SJCRH30 (cell line): ENCODE data around the gene RETSAT. TPM values are rescaled to one million over a fixed set of nuclear protein-coding genes. Genes with fewer than 3 reads are reported as not detected.

Experiments
- DNase-seq, 2 experiments: peaks; one replicate each; pipeline ENCODE4 v3.0.0-alpha.2; 2015 to 2020
- H3K27ac ChIP-seq: fragments of 250-450 bp; sonication (Bioruptor Pico); 2 replicates; pipeline ENCODE4 v1.5.1; 2020; ENCODE audit warnings: mild to moderate bottlenecking, moderate library complexity
- H3K27me3 ChIP-seq: fragments of 250-450 bp; sonication (Bioruptor Pico); 2 replicates; pipeline ENCODE4 v1.5.1; 2020; ENCODE audit warnings: mild to moderate bottlenecking, moderate library complexity
- H3K36me3 ChIP-seq: fragments of 250-450 bp; sonication (Bioruptor Pico); 2 replicates; pipeline ENCODE4 v1.5.1; 2020; ENCODE audit warnings: mild to moderate bottlenecking, moderate library complexity
- H3K4me1 ChIP-seq: fragments of 250-450 bp; sonication (Bioruptor Pico); 2 replicates; pipeline ENCODE4 v1.5.1; 2020; ENCODE audit warnings: mild to moderate bottlenecking, moderate library complexity
- H3K4me3 ChIP-seq: fragments of 250-450 bp; sonication (Bioruptor Pico); 2 replicates; pipeline ENCODE4 v1.5.1; 2020; ENCODE audit warnings: mild to moderate bottlenecking, moderate library complexity
- H3K9me3 ChIP-seq: fragments of 250-450 bp; sonication (Bioruptor Pico); replicated peaks from 2 replicates; pipeline ENCODE4 v1.5.1; 2020; ENCODE audit warnings: mild to moderate bottlenecking, moderate library complexity
- total RNA-seq: library from RNA; depleted of rRNA; stranded (reverse); fragments of >200 nt; shearing (Covaris generic); gene quantifications from 2 replicates; pipeline ENCODE4 v1.2.3, GENCODE V29; 2014; rRNA removed

The RETSAT gene
- total RNA-seq, result 9.3 and 11.0 TPM in 2 replicates

GRCh38 chr2:85354286-85355072, at the start of gene RETSAT, which contains the start of gene ELMOD3:
RETSAT (minus strand) TSS chr2:85354528; CDS start chr2:85354507, 21 bp downstream.
ELMOD3 (plus strand) TSS chr2:85354769; CDS start chr2:85357199, 2,430 bp downstream.
- H3K27ac ChIP-seq, result peak within 1 kb of the TSS; percentile 49
- H3K4me1 ChIP-seq, result peaks cover 3% of the 10 kb centered on the region; the same call in 1 of the 2 replicates
- no peaks in the 10 kb centered on the region for H3K9me3 ChIP-seq
- peaks cover 10% of the 10 kb centered on the region; the same call in 1 of the 2 replicates for H3K36me3 ChIP-seq
- no peaks in the 10 kb centered on the region for H3K27me3 ChIP-seq
- peak; percentile 99 to 100 for DNase-seq
- peak within 1 kb of the TSS; percentile 81 for H3K4me3 ChIP-seq

- Histone ChIP-seq H3K4me1 (no peaks in the 10 kb centered on the region), H3K4me3 (no peak overlapping the region), H3K27me3 (no peaks in the 10 kb centered on the region), H3K9me3 (peaks cover 14% of the 10 kb centered on the region), H3K27ac (no peak overlapping the region), H3K36me3 (no peaks in the 10 kb centered on the region)
- DNase-seq, result no peak
These were observed 47.5 kb upstream of the RETSAT start for GRCh38 chr2:85401844-85402243.

GRCh38 chr2:85401464-85401805, 47.1 kb upstream of the RETSAT start:
- no peak overlapping the region for H3K27ac ChIP-seq
- H3K9me3 ChIP-seq, result peaks cover 14% of the 10 kb centered on the region
- no peaks in the 10 kb centered on the region for H3K36me3 ChIP-seq
- DNase-seq, result no peak
- no peak overlapping the region for H3K4me3 ChIP-seq
- H3K27me3 ChIP-seq, result no peaks in the 10 kb centered on the region
- H3K4me1 ChIP-seq, result no peaks in the 10 kb centered on the region

GRCh38 chr2:85400541-85401463, 46.5 kb upstream of the RETSAT start:
- Histone ChIP-seq H3K4me3 (no peak overlapping the region), H3K9me3 (peaks cover 14% of the 10 kb centered on the region)
- DNase-seq, result no peak

GRCh38 chr2:85400023-85400422, 45.7 kb upstream of the RETSAT start:
- Histone ChIP-seq H3K4me3 (no peak overlapping the region), H3K36me3 (no peaks in the 10 kb centered on the region), H3K4me1 (no peaks in the 10 kb centered on the region), H3K27ac (no peak overlapping the region), H3K27me3 (no peaks in the 10 kb centered on the region), H3K9me3 (peaks cover 14% of the 10 kb centered on the region)
- DNase-seq, result no peak

More at GRCh38 chr2:85400541-85401463, 46.5 kb upstream of the RETSAT start:
- Histone ChIP-seq H3K27ac (no peak overlapping the region), H3K27me3 (no peaks in the 10 kb centered on the region), H3K4me1 (no peaks in the 10 kb centered on the region), H3K36me3 (no peaks in the 10 kb centered on the region)

- Histone ChIP-seq H3K27me3 (no peaks in the 10 kb centered on the region), H3K4me3 (no peak overlapping the region), H3K4me1 (no peaks in the 10 kb centered on the region), H3K9me3 (peaks cover 12% of the 10 kb centered on the region), H3K36me3 (no peaks in the 10 kb centered on the region), H3K27ac (no peak overlapping the region)
- no peak for DNase-seq
These were observed 44.8 kb upstream of the RETSAT start for GRCh38 chr2:85399183-85399455.

GRCh38 chr2:85398426-85399182, 44.3 kb upstream of the RETSAT start:
- Histone ChIP-seq H3K4me1 (no peaks in the 10 kb centered on the region), H3K9me3 (peaks cover 8% of the 10 kb centered on the region), H3K4me3 (no peak overlapping the region), H3K36me3 (no peaks in the 10 kb centered on the region), H3K27ac (no peak overlapping the region), H3K27me3 (no peaks in the 10 kb centered on the region)
- DNase-seq, result no peak

GRCh38 chr2:85397925-85398331, 43.6 kb upstream of the RETSAT start:
- no peak overlapping the region for H3K4me3 ChIP-seq
- H3K9me3 ChIP-seq, result peaks cover 2% of the 10 kb centered on the region; the same call in 1 of the 2 replicates
- H3K27me3 ChIP-seq, result no peaks in the 10 kb centered on the region
- H3K27ac ChIP-seq, result no peak overlapping the region
- no peaks in the 10 kb centered on the region for H3K36me3 ChIP-seq
- DNase-seq, result no peak
- H3K4me1 ChIP-seq, result no peaks in the 10 kb centered on the region

GRCh38 chr2:85396531-85397470, 42.5 kb upstream of the RETSAT start:
- Histone ChIP-seq H3K36me3 (no peaks in the 10 kb centered on the region), H3K4me3 (no peak overlapping the region), H3K27me3 (no peaks in the 10 kb centered on the region), H3K27ac (no peak overlapping the region), H3K9me3 (no peaks in the 10 kb centered on the region), H3K4me1 (no peaks in the 10 kb centered on the region)
- DNase-seq, result no peak

GRCh38 chr2:85395912-85396475, 41.7 kb upstream of the RETSAT start:
- Histone ChIP-seq H3K27me3 (no peaks in the 10 kb centered on the region), H3K27ac (no peak overlapping the region), H3K4me3 (no peak overlapping the region), H3K36me3 (no peaks in the 10 kb centered on the region), H3K9me3 (no peaks in the 10 kb centered on the region), H3K4me1 (no peaks in the 10 kb centered on the region)
- no peak for DNase-seq

- H3K27ac ChIP-seq, result no peak overlapping the region
- no peaks in the 10 kb centered on the region for H3K9me3 ChIP-seq
- DNase-seq, result no peak
- H3K4me3 ChIP-seq, result no peak overlapping the region
- H3K4me1 ChIP-seq, result no peaks in the 10 kb centered on the region
- H3K27me3 ChIP-seq, result no peaks in the 10 kb centered on the region
- H3K36me3 ChIP-seq, result no peaks in the 10 kb centered on the region
These were observed 40.6 kb upstream of the RETSAT start for GRCh38 chr2:85394976-85395375.

- Histone ChIP-seq H3K9me3 (no peaks in the 10 kb centered on the region), H3K27ac (no peak overlapping the region), H3K4me1 (no peaks in the 10 kb centered on the region), H3K27me3 (no peaks in the 10 kb centered on the region), H3K36me3 (no peaks in the 10 kb centered on the region), H3K4me3 (no peak overlapping the region)
- peak; percentile 36 to 54 for DNase-seq
These were observed 39.9 kb upstream of the RETSAT start for GRCh38 chr2:85394261-85394681.

GRCh38 chr2:85393836-85394235, 39.5 kb upstream of the RETSAT start:
- no peak for DNase-seq
- Histone ChIP-seq H3K27me3 (no peaks in the 10 kb centered on the region), H3K9me3 (no peaks in the 10 kb centered on the region)

More at GRCh38 chr2:85393836-85394235, 39.5 kb upstream of the RETSAT start:
- Histone ChIP-seq H3K4me3 (no peak overlapping the region), H3K36me3 (no peaks in the 10 kb centered on the region), H3K4me1 (no peaks in the 10 kb centered on the region), H3K27ac (no peak overlapping the region)
